Measurements from ENCODE around the gene LSAMP. TPM values are rescaled to one million over a fixed set of nuclear protein-coding genes. Genes with fewer than 3 reads are reported as not detected.

LSAMP gene
- total and polyA plus RNA-seq, 2 of the 8 experiments (the other 6 are each of a cell fraction or from before 2014, with no cell fraction given): 1.8 to 5.7 TPM

DNA sequence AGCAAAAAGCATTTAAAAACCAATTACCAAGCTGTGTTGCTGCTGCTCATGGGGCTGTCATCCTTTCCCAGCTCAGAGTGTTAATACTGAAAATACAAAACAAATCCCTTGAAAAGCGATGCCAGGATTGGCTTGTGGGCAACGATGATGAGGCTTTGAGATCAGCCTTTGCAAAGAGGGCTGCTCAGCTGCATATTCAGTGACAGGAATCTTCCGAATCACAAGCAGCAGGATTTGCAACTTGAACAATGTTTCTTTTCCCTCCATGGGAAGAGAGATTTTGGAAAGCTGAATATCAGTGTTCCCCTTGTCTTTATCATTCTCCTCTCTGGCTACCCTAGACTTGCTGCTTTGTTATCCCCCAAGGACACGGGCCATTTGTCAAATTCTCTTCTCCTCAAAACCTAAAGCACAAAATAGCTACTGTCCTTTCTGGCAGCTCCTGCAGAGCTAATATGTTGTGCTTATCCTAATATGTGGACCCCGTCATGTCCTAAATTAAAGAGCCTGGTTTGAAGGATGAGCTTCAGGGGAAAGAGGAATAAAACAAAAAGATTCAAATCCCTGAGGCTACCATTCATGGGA lies 446.2 kb downstream of the LSAMP start:
- Histone ChIP-seq H4K20me1 (replicated peaks in 1 of 2; ENCODE audit: control insufficient read depth in 1 of 2, insufficient read depth in 2 of 2, low read length in 2 of 2) (no peaks in the 10 kb centered on the region), H3K9me3 (ENCODE audit: insufficient read depth in 2 of 2, low read depth in 1 of 2, low read length in 1 of 2) (no peaks in the 10 kb centered on the region), H2BK15ac (ENCODE audit: low read length) (no peak overlapping the region), H2AFZ (ENCODE audit: low read length) (no peak overlapping the region; the same call in 1 of the 2 replicates), H4K5ac (ENCODE audit: insufficient read length, low read depth, low read length) (no peak overlapping the region), H3K79me2 (ENCODE audit: control insufficient read depth in 1 of 2, insufficient read depth in 2 of 2, low read length in 2 of 2) (no peaks in the 10 kb centered on the region), H3K4me1 (replicated peaks in 1 of 4; ENCODE audit: control insufficient read depth in 3 of 4, insufficient read depth in 4 of 4, low read length in 3 of 4) (peaks cover 0 to 6% (median 0%) of the 10 kb centered on the region in 4 experiments; a peak in 3 of 7 replicates), H3K14ac (ENCODE audit: insufficient read length) (no peak overlapping the region), H2BK120ac (replicated peaks; ENCODE audit: low read depth, low read length) (no peak overlapping the region), H2AK5ac (ENCODE audit: low read depth, low read length) (no peak overlapping the region), H2BK20ac (ENCODE audit: low read length) (no peak overlapping the region), H4K91ac (replicated peaks; ENCODE audit: insufficient read length, low read length) (no peak overlapping the region), H3K56ac (replicated peaks; ENCODE audit: insufficient read length, low read depth, low read length) (no peak overlapping the region), H3K27ac (ENCODE audit: low read depth, low read length) (no peak overlapping the region), H3K23ac (ENCODE audit: insufficient read length) (no peak overlapping the region), H3K9ac (replicated peaks in 1 of 4; ENCODE audit: extremely low read depth in 1 of 4, low read depth in 3 of 4, low read length in 3 of 4) (no peak overlapping the region), H3K27me3 (replicated peaks in 1 of 4; ENCODE audit: control insufficient read depth in 3 of 4, extremely low read depth in 1 of 4, insufficient read depth in 3 of 4, low read length in 3 of 4) (no peaks in the 10 kb centered on the region), H2BK12ac (ENCODE audit: low read depth, low read length) (no peak overlapping the region), H2BK5ac (ENCODE audit: low read depth, low read length) (no peak overlapping the region), H3K4me3 (ENCODE audit: extremely low read depth in 1 of 4, insufficient read depth in 2 of 4, low read depth in 3 of 4, low read length in 4 of 4) (no peak overlapping the region), H3K18ac (ENCODE audit: extremely low read depth, low read length) (no peak overlapping the region), H3K4ac (replicated peaks; ENCODE audit: insufficient read length, low read depth, low read length) (no peak overlapping the region), H4K8ac (ENCODE audit: extremely low read depth, insufficient read depth, low read length) (no peak overlapping the region), H3K36me3 (ENCODE audit: control insufficient read depth in 2 of 4, insufficient read depth in 4 of 4, low read length in 3 of 4) (no peaks in the 10 kb centered on the region), H3K23me2 (ENCODE audit: low read depth, low read length) (no peaks in the 10 kb centered on the region), H3K79me1 (ENCODE audit: low read depth, low read length) (no peaks in the 10 kb centered on the region), H3K4me2 (ENCODE audit: insufficient read depth in 1 of 2, low read depth in 2 of 2, low read length in 2 of 2) (no peak overlapping the region)
- POLR2A ChIA-PET (ENCODE audit: partially characterized antibody): no interaction called here
- TF ChIP-seq FOSL1 (IDR thresholded peaks at IDR 0.05; ENCODE audit: insufficient read depth, low read depth, low read length) (no peak), TAF1 (IDR thresholded peaks at IDR 0.05; ENCODE audit: low read depth, low read length) (no peak), BACH1 (IDR thresholded peaks at IDR 0.05; ENCODE audit: low read length) (no peak)
- CTCF ChIA-PET (ENCODE audit: partially characterized antibody): interaction anchor here (0.6 to 6.1 kb wide), 6 partner anchors 9 to 518 kb away, joined by 3 to 30 read pairs (median 3); no protein-coding TSS in a partner anchor
- peak; percentile 52 for FAIRE-seq
- WGBS, 2 experiments (ENCODE audit: extremely low coverage in 1 of 2, insufficient coverage in 1 of 2, insufficient read length in 1 of 2, insufficient replicate concordance in 2 of 2, low coverage in 1 of 2, low lambda C conversion rate in 2 of 2, missing lambda C conversion rate in 1 of 2): 82% methylated on average over 5 of the region's 5 CpGs; no CpG with 5 or more reads in 1 of the 2 experiments
- no peak for DNase-seq (ENCODE audit: low read depth in 1 of 2, low spot score in 2 of 2)

Measured in H1 (cell line).